Regular cardiac myocyte (primary cell): ENCODE results near the gene ANKRD45. TPM values are rescaled to one million over a fixed set of nuclear protein-coding genes. Genes with fewer than 3 reads are reported as not detected.

Experiments
- total RNA-seq: library from RNA; depleted of rRNA; stranded (reverse); fragments of >200 nt; gene quantifications from 2 replicates; pipeline ENCODE4 v1.2.3, GENCODE V29; 2014

Gene ANKRD45
- 0.28 and 0.38 TPM in 2 replicates for total RNA-seq

GRCh38 chr1:173669491-173669941 is at the start of gene ANKRD45:
Gene ANKRD45, minus strand, starts transcription at chr1:173669851. Its CDS starts 10,433 bp downstream, at chr1:173659418.

GRCh38 chr1:173714759-173715537 is 45.3 kb upstream of the ANKRD45 start, which contains the start of gene KLHL20:
Gene KLHL20, plus strand, starts transcription at chr1:173714981. Its CDS starts 1,063 bp downstream, at chr1:173716044.

GRCh38 chr1:173635116-173635515 is 34.5 kb downstream of the ANKRD45 start, which contains the start of gene TEX50:
Gene TEX50, plus strand, starts transcription at chr1:173635338. Its CDS starts 184 bp downstream, at chr1:173635522.

GRCh38 chr1:173603056-173603591 is 66.5 kb downstream of the ANKRD45 start, which contains the start of gene SLC9C2:
Gene SLC9C2, minus strand, starts transcription at chr1:173603072. Its CDS starts 1,296 bp downstream, at chr1:173601776.

Other genes starting within 250 kb of the ANKRD45 start
- gene PRDX6, start 192.5 kb downstream of the ANKRD45 start, total RNA-seq, result 265 and 285 TPM in 2 replicates
- 0.28 TPM in 1 of 2 replicates, not detected in the other for gene SLC9C2, start 66.8 kb downstream of the ANKRD45 start, total RNA-seq
- not detected in 2 replicates for gene TEX50, start 34.5 kb downstream of the ANKRD45 start, total RNA-seq
- gene KLHL20, start 45.1 kb upstream of the ANKRD45 start, total RNA-seq, result 38.3 and 49.9 TPM in 2 replicates
- 11.6 and 29.3 TPM in 2 replicates for gene DARS2, start 154.8 kb upstream of the ANKRD45 start, total RNA-seq
- gene CENPL, start 155.0 kb upstream of the ANKRD45 start, total RNA-seq, result 9.6 and 28.0 TPM in 2 replicates
- 418 and 636 TPM in 2 replicates for gene GAS5, start 198.1 kb upstream of the ANKRD45 start, total RNA-seq
- gene ZBTB37, start 198.5 kb upstream of the ANKRD45 start, total RNA-seq, result 6.1 and 9.9 TPM in 2 replicates
- gene SERPINC1, start 247.5 kb upstream of the ANKRD45 start, total RNA-seq, result not detected in 2 replicates